ENCODE measurements around the gene LTA4H.

The LTA4H gene

GRCh38 chr12:96044943-96045290 is 9.5 kb upstream of the LTA4H start:
- no peak for DNase-seq (ENCODE audit: insufficient read length)
- TF ChIP-seq POLR2A (IDR thresholded peaks at IDR 0.05; ENCODE audit: low read depth, low read length): no peak
- no peak for FAIRE-seq

- DNase-seq (ENCODE audit: insufficient read length) (no peak), FAIRE-seq (no peak)
- TF ChIP-seq POLR2AphosphoS5 (IDR thresholded peaks at IDR 0.05; ENCODE audit: low read depth, low read length): no peak
- TF ChIP-seq TAF1 (IDR thresholded peaks at IDR 0.05; ENCODE audit: borderline replicate concordance, low read depth, low read length): no peak
- TF ChIP-seq POLR2A (IDR thresholded peaks at IDR 0.05; ENCODE audit: low read depth, low read length): no peak
These were observed 8.9 kb upstream of the LTA4H start for GRCh38 chr12:96044017-96044942.

GRCh38 chr12:96041181-96041580 is 5.8 kb upstream of the LTA4H start:
- FAIRE-seq: no peak
- DNase-seq (ENCODE audit: insufficient read length): no peak
- no peak for TF ChIP-seq POLR2AphosphoS5 (IDR thresholded peaks at IDR 0.05; ENCODE audit: low read depth, low read length)
- no peak for TF ChIP-seq POLR2A (IDR thresholded peaks at IDR 0.05; ENCODE audit: low read depth, low read length)
- TF ChIP-seq TAF1 (IDR thresholded peaks at IDR 0.05; ENCODE audit: borderline replicate concordance, low read depth, low read length): no peak

- no peak for FAIRE-seq
- no peak for TF ChIP-seq POLR2AphosphoS5 (IDR thresholded peaks at IDR 0.05; ENCODE audit: low read depth, low read length)
- DNase-seq (ENCODE audit: insufficient read length): no peak
These were observed 5.1 kb upstream of the LTA4H start for GRCh38 chr12:96040305-96041133.

GRCh38 chr12:96039516-96039915 is 4.1 kb upstream of the LTA4H start:
- no peak for FAIRE-seq
- TF ChIP-seq POLR2A (IDR thresholded peaks at IDR 0.05; ENCODE audit: low read depth, low read length) (no peak), POLR2AphosphoS5 (IDR thresholded peaks at IDR 0.05; ENCODE audit: low read depth, low read length) (no peak), TAF1 (IDR thresholded peaks at IDR 0.05; ENCODE audit: borderline replicate concordance, low read depth, low read length) (no peak)
- no peak for DNase-seq (ENCODE audit: insufficient read length)

- DNase-seq (ENCODE audit: insufficient read length) (no peak), FAIRE-seq (no peak)
- TF ChIP-seq TAF1 (IDR thresholded peaks at IDR 0.05; ENCODE audit: borderline replicate concordance, low read depth, low read length) (no peak), POLR2A (IDR thresholded peaks at IDR 0.05; ENCODE audit: low read depth, low read length) (no peak), POLR2AphosphoS5 (IDR thresholded peaks at IDR 0.05; ENCODE audit: low read depth, low read length) (no peak)
These were observed 1.5 kb upstream of the LTA4H start for GRCh38 chr12:96036765-96037455.

GRCh38 chr12:96034621-96035282 is 635 bp downstream of the LTA4H start:
- FAIRE-seq (peak; percentile 61), DNase-seq (ENCODE audit: insufficient read length) (no peak)
- TF ChIP-seq POLR2AphosphoS5 (IDR thresholded peaks at IDR 0.05; ENCODE audit: low read depth, low read length) (no peak), POLR2A (IDR thresholded peaks at IDR 0.05; ENCODE audit: low read depth, low read length) (no peak), TAF1 (IDR thresholded peaks at IDR 0.05; ENCODE audit: borderline replicate concordance, low read depth, low read length) (no peak)

GRCh38 chr12:96033549-96034389 is 1.6 kb downstream of the LTA4H start:
- FAIRE-seq (no peak), DNase-seq (ENCODE audit: insufficient read length) (no peak)
- TF ChIP-seq POLR2A (IDR thresholded peaks at IDR 0.05; ENCODE audit: low read depth, low read length) (no peak), POLR2AphosphoS5 (IDR thresholded peaks at IDR 0.05; ENCODE audit: low read depth, low read length) (no peak), TAF1 (IDR thresholded peaks at IDR 0.05; ENCODE audit: borderline replicate concordance, low read depth, low read length) (no peak)

- FAIRE-seq: peak; percentile 36
These were observed 5.6 kb downstream of the LTA4H start for GRCh38 chr12:96029826-96030225.

GRCh38 chr12:96028538-96028937 is 6.8 kb downstream of the LTA4H start:
- TF ChIP-seq POLR2AphosphoS5 (IDR thresholded peaks at IDR 0.05; ENCODE audit: low read depth, low read length) (no peak), TAF1 (IDR thresholded peaks at IDR 0.05; ENCODE audit: borderline replicate concordance, low read depth, low read length) (no peak), POLR2A (IDR thresholded peaks at IDR 0.05; ENCODE audit: low read depth, low read length) (no peak)
- no peak for FAIRE-seq
- DNase-seq (ENCODE audit: insufficient read length): no peak

More at GRCh38 chr12:96029826-96030225, 5.6 kb downstream of the LTA4H start:
- DNase-seq (ENCODE audit: insufficient read length): no peak
- TF ChIP-seq POLR2A (IDR thresholded peaks at IDR 0.05; ENCODE audit: low read depth, low read length) (no peak), TAF1 (IDR thresholded peaks at IDR 0.05; ENCODE audit: borderline replicate concordance, low read depth, low read length) (no peak), POLR2AphosphoS5 (IDR thresholded peaks at IDR 0.05; ENCODE audit: low read depth, low read length) (no peak)

Data from GM12892 (cell line).